ENCODE results near the gene MYPOP.

MYPOP gene

GRCh38 chr19:45881082-45881908, 21.1 kb downstream of the MYPOP start:
- no peak overlapping the region for H3K27ac ChIP-seq
- H3K4me1 ChIP-seq (ENCODE audit: control insufficient read depth in 1 of 2, insufficient read depth in 1 of 2, low read depth in 1 of 2, low read length in 1 of 2) = peaks cover 21 to 35% of the 10 kb centered on the region in 2 experiments
- H3K4me3 ChIP-seq (ENCODE audit: low read depth in 1 of 2, low read length in 1 of 2) = no peak overlapping the region
- H3K36me3 ChIP-seq = peaks cover 3% of the 10 kb centered on the region
- H3K9me3 ChIP-seq = no peaks in the 10 kb centered on the region
- H3K27me3 ChIP-seq = peaks cover 66% of the 10 kb centered on the region
- TF ChIP-seq CTCF (IDR thresholded peaks at IDR 0.05) = no peak

- Histone ChIP-seq H3K9me3 (no peaks in the 10 kb centered on the region), H3K27me3 (peaks cover 80% of the 10 kb centered on the region), H3K27ac (no peak overlapping the region), H3K4me1 (ENCODE audit: control insufficient read depth in 1 of 2, insufficient read depth in 1 of 2, low read depth in 1 of 2, low read length in 1 of 2) (peaks cover 15 to 24% of the 10 kb centered on the region in 2 experiments), H3K4me3 (ENCODE audit: low read depth in 1 of 2, low read length in 1 of 2) (no peak overlapping the region), H3K36me3 (peaks cover 3% of the 10 kb centered on the region)
- no peak for TF ChIP-seq CTCF (IDR thresholded peaks at IDR 0.05)
Observed at GRCh38 chr19:45879971-45880370, 22.4 kb downstream of the MYPOP start.

GRCh38 chr19:45879055-45879454, 23.4 kb downstream of the MYPOP start:
- no peak for TF ChIP-seq CTCF (IDR thresholded peaks at IDR 0.05)
- H3K36me3 ChIP-seq = peaks cover under 1% of the 10 kb centered on the region
- H3K27me3 ChIP-seq = peaks cover 89% of the 10 kb centered on the region
- H3K9me3 ChIP-seq = no peaks in the 10 kb centered on the region
- H3K4me3 ChIP-seq (ENCODE audit: low read depth in 1 of 2, low read length in 1 of 2) = no peak overlapping the region
- no peak overlapping the region for H3K27ac ChIP-seq
- peaks cover 12 to 15% of the 10 kb centered on the region in 2 experiments for H3K4me1 ChIP-seq (ENCODE audit: control insufficient read depth in 1 of 2, insufficient read depth in 1 of 2, low read depth in 1 of 2, low read length in 1 of 2)

GRCh38 chr19:45878043-45878794, 24.2 kb downstream of the MYPOP start:
- TF ChIP-seq CTCF (IDR thresholded peaks at IDR 0.05) = no peak
- H3K9me3 ChIP-seq = no peaks in the 10 kb centered on the region

GRCh38 chr19:45876411-45877197, 25.8 kb downstream of the MYPOP start:
- Histone ChIP-seq H3K27me3 (peaks cover 93% of the 10 kb centered on the region), H3K4me3 (ENCODE audit: low read depth in 1 of 2, low read length in 1 of 2) (no peak overlapping the region), H3K4me1 (ENCODE audit: control insufficient read depth in 1 of 2, insufficient read depth in 1 of 2, low read depth in 1 of 2, low read length in 1 of 2) (no peaks in the 10 kb centered on the region), H3K9me3 (no peaks in the 10 kb centered on the region), H3K36me3 (no peaks in the 10 kb centered on the region), H3K27ac (no peak overlapping the region)
- TF ChIP-seq CTCF (IDR thresholded peaks at IDR 0.05) = no peak

More at GRCh38 chr19:45878043-45878794, 24.2 kb downstream of the MYPOP start:
- peaks cover 7% of the 10 kb centered on the region in 2 experiments for H3K4me1 ChIP-seq (ENCODE audit: control insufficient read depth in 1 of 2, insufficient read depth in 1 of 2, low read depth in 1 of 2, low read length in 1 of 2)
- H3K36me3 ChIP-seq = no peaks in the 10 kb centered on the region
- peaks cover 95% of the 10 kb centered on the region for H3K27me3 ChIP-seq
- H3K4me3 ChIP-seq (ENCODE audit: low read depth in 1 of 2, low read length in 1 of 2) = no peak overlapping the region
- H3K27ac ChIP-seq = no peak overlapping the region

All from neutrophil (primary cell).